CD4-positive, alpha-beta T cell treated with Interleukin-4 for 4 hours (primary cell): ENCODE data around the gene ISOC1.

Source experiments
- DNase-seq: peaks from one replicate; pipeline ENCODE4 v3.0.0-alpha.2; 2020

The ISOC1 gene

DNA sequence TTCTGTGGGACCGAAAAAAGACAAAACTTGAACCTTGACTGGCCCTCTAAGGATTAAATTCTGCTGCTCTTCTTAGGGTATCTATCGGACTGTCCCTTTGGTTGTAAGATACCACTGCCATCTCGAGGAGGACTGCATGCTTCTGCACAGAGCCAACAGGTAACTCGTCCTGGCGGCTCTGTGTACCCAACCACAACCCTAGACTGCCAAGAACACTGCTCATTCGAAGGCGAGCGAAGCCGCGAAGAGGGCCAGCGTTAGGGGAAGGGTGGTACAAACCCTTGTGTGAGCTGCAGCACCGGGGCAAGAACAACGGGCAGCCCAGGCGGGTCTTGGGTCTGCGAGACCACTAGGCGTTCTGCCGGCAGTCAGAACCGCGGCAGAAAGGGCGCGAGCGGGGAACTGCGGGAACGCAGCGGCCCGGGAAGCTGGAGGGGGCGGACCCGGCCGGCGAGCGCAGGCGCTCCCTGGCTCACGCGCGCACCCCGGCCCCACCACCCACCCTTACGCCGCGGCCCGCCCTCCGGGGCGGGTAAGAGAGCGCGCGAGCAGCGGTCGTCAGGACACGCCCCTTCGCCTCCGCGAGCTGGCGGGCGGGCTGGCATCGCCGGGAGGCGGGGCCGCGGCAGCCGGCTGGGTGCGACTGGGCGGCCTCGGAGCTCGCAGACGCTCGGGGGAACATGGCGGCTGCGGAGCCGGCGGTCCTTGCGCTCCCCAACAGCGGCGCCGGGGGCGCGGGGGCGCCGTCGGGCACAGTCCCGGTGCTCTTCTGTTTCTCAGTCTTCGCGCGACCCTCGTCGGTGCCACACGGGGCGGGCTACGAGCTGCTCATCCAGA is at the start of gene ISOC1:
Gene ISOC1 (plus strand): TSS at position 663 of the 837 bp plus-strand sequence. CDS start 18 bp downstream, at position 681.
- DNase-seq = peak; percentile 91

- no peak for DNase-seq
These were observed 48.4 kb upstream of the ISOC1 start for GRCh38 chr5:129046151-129046550.

- no peak for DNase-seq
These were observed 46.0 kb upstream of the ISOC1 start for GRCh38 chr5:129048509-129048908.

DNA sequence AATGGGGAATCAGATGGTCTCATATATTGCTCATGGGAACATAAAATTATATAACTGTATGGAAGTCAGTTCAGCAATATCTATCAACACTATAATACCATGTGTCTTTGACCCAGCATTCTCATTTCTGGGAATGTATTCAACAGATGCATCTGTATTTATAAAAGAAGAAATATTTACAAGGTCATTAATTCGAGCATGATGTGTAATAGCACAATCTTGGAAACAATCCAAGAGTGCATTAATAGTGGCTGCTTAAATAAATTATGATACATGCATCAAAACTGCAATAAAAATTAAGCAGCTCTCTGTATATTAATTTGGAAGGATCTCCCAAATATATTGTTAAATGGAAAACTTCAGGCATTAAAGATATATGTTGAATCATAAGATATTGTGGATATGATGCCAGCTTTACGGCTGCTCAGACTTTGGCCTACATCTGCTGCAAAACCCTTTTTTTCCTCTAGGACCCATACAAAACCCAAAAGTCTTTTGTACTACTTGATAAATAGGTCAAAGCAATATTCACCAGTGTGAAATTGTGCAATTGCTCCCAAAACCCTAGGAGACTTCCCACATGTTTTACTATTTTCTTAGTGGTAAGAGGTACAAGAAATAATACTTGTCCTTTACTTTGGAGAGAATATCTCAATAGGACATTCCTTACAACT is 45.3 kb upstream of the ISOC1 start:
- DNase-seq = no peak

DNA sequence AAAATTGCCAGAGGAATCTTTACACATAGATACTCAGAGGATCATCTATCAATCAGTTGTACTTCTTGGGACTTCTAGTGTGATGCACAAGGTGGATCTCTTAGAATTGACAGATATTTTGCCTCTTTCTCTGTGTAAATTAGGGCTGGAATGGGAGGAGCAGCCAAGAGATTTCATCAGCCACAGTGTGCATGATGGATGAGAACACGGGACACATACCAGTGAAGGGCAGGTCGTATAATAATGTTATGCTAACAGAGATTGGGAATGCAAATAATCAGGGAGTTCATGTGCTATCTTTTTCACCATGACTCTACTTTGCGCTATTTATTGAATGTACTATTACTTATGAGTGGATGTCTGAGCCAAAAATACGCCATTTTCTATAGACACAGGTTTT is 43.3 kb upstream of the ISOC1 start:
- DNase-seq = no peak

- DNase-seq = no peak
These were observed 41.1 kb upstream of the ISOC1 start for GRCh38 chr5:129053438-129053837.

GRCh38 chr5:129057329-129057728 is 37.2 kb upstream of the ISOC1 start:
- DNase-seq = no peak

DNA sequence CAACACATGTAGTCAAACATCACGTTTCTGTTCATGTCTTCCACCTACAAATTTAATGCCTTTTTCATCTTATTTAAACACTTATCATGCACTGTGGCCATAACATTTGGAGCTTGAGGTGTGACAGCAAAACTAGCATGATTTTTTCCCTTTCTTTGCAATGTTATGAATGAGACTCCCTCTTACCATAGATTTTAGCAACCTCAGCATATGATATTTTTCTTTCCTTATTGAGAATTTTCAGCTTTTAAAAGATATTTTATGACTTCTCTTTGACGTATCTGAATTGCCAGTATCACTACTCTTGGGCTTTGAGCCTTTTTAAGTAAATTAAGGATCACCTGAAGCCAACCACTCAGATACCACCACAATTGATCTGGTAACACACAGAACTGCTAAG is 32.7 kb upstream of the ISOC1 start:
- no peak for DNase-seq

- DNase-seq = no peak
These were observed 31.0 kb upstream of the ISOC1 start for GRCh38 chr5:129063483-129064113.

DNA sequence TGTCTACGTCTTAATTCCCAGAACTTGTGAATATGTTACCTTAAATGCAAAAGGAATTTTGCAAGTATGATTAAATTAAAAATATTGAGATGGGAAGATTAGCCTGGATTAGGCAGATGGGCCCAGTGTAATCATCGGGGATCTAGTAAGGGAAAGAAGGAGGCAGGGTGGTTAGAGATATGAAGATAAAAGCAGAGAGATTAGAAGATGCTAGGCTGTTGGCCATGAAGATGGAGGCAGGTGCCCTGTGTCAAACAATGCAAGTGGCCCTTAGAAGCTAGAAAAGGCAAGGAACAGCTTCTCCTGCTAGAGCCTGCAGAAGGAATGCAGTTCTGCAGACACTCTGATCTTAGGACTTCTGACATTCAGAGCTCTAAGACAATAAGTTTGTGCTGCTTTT is 28.8 kb upstream of the ISOC1 start:
- DNase-seq = no peak

- no peak for DNase-seq
These were observed 26.8 kb upstream of the ISOC1 start for GRCh38 chr5:129067745-129068144.

- DNase-seq = no peak
These were observed 25.3 kb upstream of the ISOC1 start for GRCh38 chr5:129069292-129069691.

DNA sequence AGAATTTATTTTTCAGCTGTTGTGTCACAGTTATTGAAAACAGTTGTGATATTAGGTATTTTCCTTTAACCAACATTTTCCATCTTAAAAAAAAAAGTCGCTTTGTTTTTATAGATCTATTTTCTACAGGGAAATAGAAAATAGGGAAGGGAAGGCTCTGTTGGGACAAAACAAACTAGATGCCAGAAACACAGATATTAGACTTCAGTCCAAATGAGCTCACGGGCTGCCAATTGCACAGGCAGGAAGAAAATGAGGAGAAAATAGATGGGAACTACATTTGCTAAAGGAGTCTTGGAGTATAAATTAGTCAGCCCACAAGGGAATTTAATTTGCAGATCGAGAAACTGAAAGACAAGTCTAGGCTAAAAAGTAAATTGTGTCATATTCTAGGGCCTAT is 21.4 kb upstream of the ISOC1 start:
- no peak for DNase-seq

- no peak for DNase-seq
These were observed 19.6 kb upstream of the ISOC1 start for GRCh38 chr5:129074903-129075302.

DNA sequence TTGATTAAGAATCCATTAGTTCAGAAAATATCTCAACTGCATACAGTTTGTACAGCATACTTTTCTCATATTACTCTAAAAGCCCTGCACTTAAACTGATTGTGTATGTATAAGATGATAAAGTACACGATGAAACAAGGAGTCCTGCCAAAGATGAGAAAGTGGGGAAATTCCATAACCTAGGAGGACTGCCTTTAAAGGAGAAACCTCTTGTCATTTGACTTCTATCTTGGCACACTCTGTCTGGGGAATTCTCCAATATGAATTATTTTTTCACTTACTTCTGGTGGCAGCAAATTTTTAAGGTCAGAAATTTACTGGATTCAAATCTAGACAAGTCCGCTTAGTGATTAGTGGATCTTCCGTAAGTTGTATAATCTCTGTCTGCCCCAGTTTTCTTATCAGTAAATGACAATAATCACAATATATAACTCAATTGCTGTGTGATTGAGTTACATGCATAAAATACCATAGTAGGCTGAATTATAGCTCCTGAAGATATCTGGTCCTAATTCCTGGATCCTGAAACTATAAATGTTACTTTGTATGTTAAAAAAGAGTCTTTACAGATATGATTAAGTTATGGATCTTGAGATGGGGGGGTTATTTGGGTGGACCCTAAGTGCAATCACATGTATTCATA is 17.0 kb upstream of the ISOC1 start:
- DNase-seq = no peak

DNA sequence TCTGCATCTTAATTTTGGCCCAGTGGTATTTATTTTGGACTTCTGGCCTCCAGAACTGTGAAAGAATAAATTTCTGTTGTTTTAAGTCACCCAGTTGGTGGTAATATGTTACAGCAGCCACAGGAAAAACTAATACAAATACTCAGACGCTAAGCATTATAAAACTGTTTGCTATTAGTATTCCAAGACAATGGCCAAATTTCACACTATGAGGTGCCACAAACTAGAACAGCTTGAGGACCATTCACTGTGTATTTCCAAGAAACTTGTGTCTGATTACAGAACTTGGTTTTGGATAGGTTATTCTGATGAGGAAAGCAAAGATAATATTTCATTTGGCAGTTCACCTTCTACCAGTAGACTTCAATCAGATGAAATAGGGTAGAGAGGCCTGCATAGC is 16.3 kb upstream of the ISOC1 start:
- no peak for DNase-seq

- DNase-seq = no peak
These were observed 15.9 kb upstream of the ISOC1 start for GRCh38 chr5:129078660-129079059.

DNA sequence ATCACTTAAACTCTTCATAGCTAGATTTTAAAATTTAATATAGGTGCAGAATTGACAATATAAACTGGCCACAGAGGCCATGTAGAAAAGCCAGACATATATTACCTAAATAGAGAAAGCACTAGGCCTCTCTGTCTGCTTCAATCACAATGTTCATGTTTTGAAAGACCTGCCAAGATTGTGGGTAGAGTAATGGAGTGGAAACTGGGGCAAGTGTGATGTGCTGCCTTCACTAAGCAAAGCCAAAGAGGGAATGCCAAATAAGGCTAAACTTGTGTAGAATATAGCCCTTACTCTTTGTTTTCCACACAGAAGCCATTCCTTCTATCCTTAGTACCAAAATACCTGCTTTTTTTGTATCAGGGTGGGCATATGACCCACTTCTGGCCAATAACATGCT is 15.1 kb upstream of the ISOC1 start:
- no peak for DNase-seq

- DNase-seq = no peak
These were observed 13.8 kb upstream of the ISOC1 start for GRCh38 chr5:129080766-129081165.

DNA sequence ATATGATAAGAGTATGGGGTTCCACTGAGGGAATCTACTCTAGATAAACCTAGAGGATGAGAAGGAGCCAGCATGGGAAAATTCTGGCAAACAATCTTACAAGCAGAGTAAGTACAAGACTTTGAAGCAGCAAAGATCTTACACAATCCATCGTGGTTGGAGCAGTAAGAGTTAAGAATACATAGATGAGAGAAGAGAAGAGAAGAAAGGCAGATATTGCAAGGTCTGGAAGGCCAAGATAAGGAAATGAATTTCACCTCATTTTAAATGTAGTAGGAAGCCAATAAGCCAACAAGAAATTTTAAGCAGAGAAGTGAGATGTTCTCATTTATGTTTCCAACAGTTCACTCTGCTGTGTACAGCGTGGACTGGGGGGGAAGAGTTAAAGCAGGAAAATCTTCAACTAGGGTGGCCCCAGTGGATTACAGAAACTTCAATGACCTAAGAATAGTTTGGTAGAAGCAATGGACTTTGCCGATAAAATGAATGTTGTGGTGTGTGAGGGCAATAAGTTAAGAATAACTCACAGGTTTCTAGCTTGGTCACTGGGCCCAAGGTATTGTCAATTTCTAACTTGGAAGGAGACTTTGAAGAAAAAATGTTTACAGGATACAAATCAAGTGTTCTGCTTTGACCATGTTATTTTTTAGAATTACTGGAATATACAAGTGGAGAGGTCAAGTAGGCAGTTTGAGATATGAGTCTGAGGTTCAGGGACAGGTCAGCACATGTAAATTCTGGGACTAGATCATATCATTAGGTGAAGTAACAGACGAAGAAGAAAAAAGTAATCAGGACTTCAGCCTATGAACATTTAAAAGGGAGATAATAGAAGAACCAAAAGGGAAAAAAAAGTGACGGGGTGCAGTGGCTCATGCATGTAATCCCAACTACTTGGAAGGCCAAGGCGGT is 12.1 kb upstream of the ISOC1 start:
- DNase-seq = no peak

- peak; percentile 28 for DNase-seq
These were observed 663 bp downstream of the ISOC1 start for GRCh38 chr5:129094924-129095899.
